Mesenchymal stem cell (in vitro differentiated cells and primary cell): ENCODE data around the gene RFNG.
A peak's percentile ranks its signal among the peaks of the same experiment; 100 is the strongest.

Source experiments
- DNase-seq: peaks from one replicate; pipeline ENCODE4 v3.0.0-alpha.2; 2013
- H2AFZ ChIP-seq: one replicate; pipeline ENCODE4 v1.6.1; 2013; ENCODE audit warnings: low read depth, mild to moderate bottlenecking, control low read depth, inconsistent platforms, low read length, moderate library complexity
- H2AK5ac ChIP-seq: 2 replicates; pipeline ENCODE4 v1.6.1; 2013; ENCODE audit warnings: low read length, moderate library complexity, mild to moderate bottlenecking, inconsistent platforms; ENCODE audit not compliant: severe bottlenecking
- H2BK120ac ChIP-seq: one replicate; pipeline ENCODE4 v1.6.1; 2013; ENCODE audit warnings: low read depth, mild to moderate bottlenecking, inconsistent platforms, low read length, moderate library complexity
- H2BK12ac ChIP-seq, 2 experiments: one replicate each; pipeline ENCODE4 v1.6.1; 2013; ENCODE audit warnings: inconsistent platforms in 2 of 2, low read length in 2 of 2, mild to moderate bottlenecking in 2 of 2, moderate library complexity in 2 of 2, control low read depth in 1 of 2
- H2BK15ac ChIP-seq: one replicate; pipeline ENCODE4 v1.6.1; 2013; ENCODE audit warnings: mild to moderate bottlenecking, low read depth, inconsistent platforms; ENCODE audit not compliant: poor library complexity, severe bottlenecking
- H2BK5ac ChIP-seq: 2 replicates; pipeline ENCODE4 v1.6.1; 2013; ENCODE audit warnings: low read depth, mild to moderate bottlenecking, low read length, control low read depth, inconsistent platforms; ENCODE audit not compliant: poor library complexity, severe bottlenecking
- H3K14ac ChIP-seq, 2 experiments: one replicate each; pipeline ENCODE4 v1.6.1; 2013; ENCODE audit warnings: inconsistent platforms in 2 of 2, low read length in 2 of 2, control low read depth in 1 of 2, mild to moderate bottlenecking in 1 of 2, moderate library complexity in 1 of 2
- H3K18ac ChIP-seq, 2 experiments: one replicate each; pipeline ENCODE4 v1.6.1; 2013; ENCODE audit warnings: inconsistent platforms in 2 of 2, low read length in 2 of 2, control low read depth in 1 of 2, low read depth in 1 of 2, mild to moderate bottlenecking in 1 of 2
- H3K23ac ChIP-seq, 2 experiments: one replicate each; pipeline ENCODE4 v1.6.1; 2013; ENCODE audit warnings: inconsistent platforms in 2 of 2, low read length in 2 of 2, mild to moderate bottlenecking in 2 of 2, moderate library complexity in 2 of 2, control low read depth in 1 of 2
- H3K27ac ChIP-seq: 2 replicates; pipeline ENCODE4 v1.5.1; 2013; ENCODE audit warnings: mild to moderate bottlenecking, moderate library complexity, low read length, control low read depth, inconsistent platforms; ENCODE audit not compliant: poor library complexity, severe bottlenecking
- H3K27me3 ChIP-seq, 2 experiments: 2 replicates each; pipeline versions ENCODE4 v1.6.1 to v1.7.0; 2013; ENCODE audit warnings: low read length in 2 of 2, mild to moderate bottlenecking in 2 of 2, moderate library complexity in 2 of 2, control low read depth in 1 of 2, inconsistent platforms in 1 of 2; ENCODE audit not compliant: control insufficient read depth in 1 of 2, insufficient read depth in 1 of 2
- H3K36me3 ChIP-seq, 2 experiments: 2 replicates each; pipeline versions ENCODE4 v1.6.1 to v1.7.0; 2013; ENCODE audit warnings: low read length in 2 of 2, control low read depth in 1 of 2, inconsistent platforms in 1 of 2, low read depth in 1 of 2, mild to moderate bottlenecking in 1 of 2; ENCODE audit not compliant: insufficient read depth in 2 of 2, control insufficient read depth in 1 of 2
- H3K4ac ChIP-seq, 2 experiments: one replicate each; pipeline ENCODE4 v1.6.1; 2013; ENCODE audit warnings: inconsistent platforms in 2 of 2, low read length in 2 of 2, mild to moderate bottlenecking in 2 of 2, moderate library complexity in 2 of 2, control low read depth in 1 of 2, low read depth in 1 of 2
- H3K4me1 ChIP-seq: 2 replicates; pipeline ENCODE4 v1.6.1; 2013; ENCODE audit warnings: low read depth, low read length, control low read depth; ENCODE audit not compliant: control insufficient read depth, insufficient read depth
- H3K4me2 ChIP-seq: 2 replicates; pipeline ENCODE4 v1.6.1; 2013; ENCODE audit warnings: low read length, mild to moderate bottlenecking, inconsistent platforms; ENCODE audit not compliant: poor library complexity, severe bottlenecking
- H3K4me3 ChIP-seq, 2 experiments: 2 replicates each; pipeline versions ENCODE4 v1.5.1 to v1.7.0; 2013; ENCODE audit warnings: low read length in 2 of 2, mild to moderate bottlenecking in 2 of 2, control low read depth in 1 of 2, low read depth in 1 of 2; ENCODE audit not compliant: insufficient read depth in 1 of 2
- H3K79me1 ChIP-seq: replicated peaks from 2 replicates; pipeline ENCODE4 v1.6.1; 2013; ENCODE audit warnings: mild to moderate bottlenecking, control low read depth, low read length, inconsistent platforms; ENCODE audit not compliant: poor library complexity, severe bottlenecking
- H3K9ac ChIP-seq: 2 replicates; pipeline ENCODE4 v1.7.0; 2013; ENCODE audit warnings: mild to moderate bottlenecking, low read length, moderate library complexity
- H3K9me3 ChIP-seq: 2 replicates; pipeline ENCODE4 v1.7.0; 2013; ENCODE audit warnings: mild to moderate bottlenecking, low read length; ENCODE audit not compliant: control insufficient read depth
- H4K8ac ChIP-seq: one replicate; pipeline ENCODE4 v1.6.1; 2013; ENCODE audit warnings: inconsistent platforms, mild to moderate bottlenecking, low read length, moderate library complexity
- H4K91ac ChIP-seq: one replicate; pipeline ENCODE4 v1.6.1; 2013; ENCODE audit warnings: mild to moderate bottlenecking, low read length, inconsistent platforms
- WGBS: methylation state at CpG from one replicate; pipeline ENCODE4 v1.1.7; 2013; ENCODE audit warnings: mixed read lengths; 5-methylcytosine and 5-hydroxymethylcytosine counted together

Gene RFNG

GRCh38 chr17:82078433-82078832 lies 26.8 kb upstream of the RFNG start:
- Histone ChIP-seq H3K79me1 (peaks cover 25% of the 10 kb centered on the region), H3K27ac (no peak overlapping the region), H3K4me2 (no peak overlapping the region), H2AK5ac (no peak overlapping the region), H4K91ac (no peak overlapping the region), H2BK120ac (no peak overlapping the region), H4K8ac (no peak overlapping the region), H3K9ac (no peak overlapping the region), H3K23ac (no peak overlapping the region), H3K14ac (no peak overlapping the region), H2BK12ac (no peak overlapping the region), H3K36me3 (peaks cover 51 to 69% of the 10 kb centered on the region in 2 experiments), H2BK15ac (no peak overlapping the region), H3K4me3 (no peak overlapping the region), H3K4me1 (peaks cover 3% of the 10 kb centered on the region), H2AFZ (no peak overlapping the region), H3K9me3 (no peaks in the 10 kb centered on the region), H2BK5ac (no peak overlapping the region), H3K27me3 (no peaks in the 10 kb centered on the region), H3K4ac (no peak overlapping the region), H3K18ac (no peak overlapping the region)
- no peak for DNase-seq
- 97% methylated on average over 17 of the region's 18 CpGs for WGBS

DNA sequence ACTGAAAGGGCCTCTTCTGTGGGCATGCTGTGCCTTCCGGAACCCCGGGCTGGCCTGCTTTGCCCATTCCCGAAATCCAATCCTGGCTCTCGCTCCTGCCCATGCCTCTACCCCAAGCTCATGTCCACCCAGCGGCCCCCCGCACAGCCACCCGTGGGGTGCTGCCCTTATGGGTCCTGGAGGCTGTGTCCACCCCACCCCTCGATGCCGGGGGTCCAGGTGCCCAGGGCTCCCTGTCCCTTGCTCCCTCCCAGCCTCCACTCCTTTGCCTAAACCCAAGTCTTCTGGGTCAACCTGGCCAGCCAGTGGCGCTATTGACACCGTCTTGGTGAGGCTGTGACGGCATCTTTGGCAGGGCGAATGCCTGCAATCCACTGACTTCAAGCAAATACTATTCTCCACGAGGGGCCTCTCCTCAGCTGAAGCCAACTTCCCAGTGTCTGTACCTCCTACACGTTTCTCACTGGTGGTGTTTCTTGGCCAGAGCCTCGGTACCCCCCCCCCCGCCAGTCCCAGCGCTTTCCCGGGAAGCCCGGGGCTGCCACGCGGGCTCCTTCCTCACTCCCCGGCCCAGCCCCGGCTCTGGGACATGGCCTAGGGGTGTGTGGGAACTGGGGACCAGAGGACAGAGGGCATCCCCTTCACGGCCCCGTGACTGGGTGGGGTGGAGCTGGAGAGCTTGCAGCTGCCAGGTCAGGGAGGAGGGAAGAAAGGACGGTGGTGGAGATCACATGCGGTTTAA lies 26.2 kb upstream of the RFNG start:
- H2BK120ac ChIP-seq, result no peak overlapping the region
- no peak overlapping the region for H2BK12ac ChIP-seq
- H3K4me2 ChIP-seq, result no peak overlapping the region
- no peak overlapping the region for H3K14ac ChIP-seq
- H3K9me3 ChIP-seq, result no peaks in the 10 kb centered on the region
- no peaks in the 10 kb centered on the region for H3K27me3 ChIP-seq
- no peak overlapping the region for H3K23ac ChIP-seq
- H2AFZ ChIP-seq, result no peak overlapping the region
- H3K36me3 ChIP-seq, result peaks cover 45 to 63% of the 10 kb centered on the region in 2 experiments
- H2BK15ac ChIP-seq, result peak overlapping the region; percentile 41
- no peak overlapping the region for H3K27ac ChIP-seq
- H4K91ac ChIP-seq, result peak overlapping the region; percentile 40
- no peak overlapping the region for H2AK5ac ChIP-seq
- peaks cover 3% of the 10 kb centered on the region for H3K4me1 ChIP-seq
- no peak overlapping the region for H2BK5ac ChIP-seq
- H3K4me3 ChIP-seq, result no peak overlapping the region
- DNase-seq, result no peak
- H3K9ac ChIP-seq, result no peak overlapping the region
- 88% methylated on average over 28 of the region's 28 CpGs for WGBS
- H4K8ac ChIP-seq, result peak overlapping the region; percentile 84
- H3K18ac ChIP-seq, result no peak overlapping the region
- peaks cover 19% of the 10 kb centered on the region for H3K79me1 ChIP-seq
- H3K4ac ChIP-seq, result no peak overlapping the region

DNA sequence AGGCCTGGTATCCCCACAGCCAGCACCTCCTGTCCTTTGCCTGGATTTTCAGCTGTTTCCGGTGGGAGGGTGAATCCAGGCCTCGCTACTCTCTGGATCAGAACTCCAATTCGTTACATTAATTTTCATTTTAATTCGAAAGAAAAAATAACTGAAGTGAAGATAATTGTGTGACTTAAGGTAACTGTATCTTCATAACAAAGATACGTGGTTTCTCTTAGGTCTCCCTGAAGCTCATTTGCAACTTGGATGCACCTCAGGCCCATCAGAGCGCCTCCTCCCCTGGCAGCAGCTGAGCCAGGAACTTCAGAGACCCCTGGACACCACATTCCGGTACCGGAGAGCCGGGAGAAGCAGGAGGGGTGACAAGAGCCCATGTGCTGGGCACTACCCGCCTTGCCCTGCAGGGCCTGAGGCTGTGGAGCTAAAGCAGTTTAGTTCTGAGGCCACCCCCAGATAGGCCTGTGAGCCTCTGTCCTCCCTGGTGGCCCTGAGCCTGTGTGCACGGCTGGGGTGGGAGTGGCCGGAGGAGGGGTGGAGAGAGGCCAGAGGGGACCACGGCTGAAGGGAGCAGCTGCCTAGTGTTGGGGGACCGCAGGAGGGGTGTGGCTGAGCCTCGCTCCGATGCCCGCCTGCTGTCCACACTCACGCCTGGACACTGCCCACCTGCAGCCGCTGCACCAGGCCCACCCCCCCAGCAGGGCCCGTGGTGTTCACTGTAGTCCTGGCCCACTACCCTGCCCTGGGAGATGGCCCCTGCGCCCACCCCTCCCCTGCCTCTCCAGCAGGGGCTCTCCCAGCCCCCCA lies 25.4 kb upstream of the RFNG start:
- Histone ChIP-seq H4K8ac (no peak overlapping the region), H3K4me1 (peaks cover 3% of the 10 kb centered on the region), H3K27ac (no peak overlapping the region), H3K79me1 (peaks cover 12% of the 10 kb centered on the region), H3K4me2 (no peak overlapping the region), H2BK5ac (no peak overlapping the region), H3K36me3 (peaks cover 37 to 55% of the 10 kb centered on the region in 2 experiments), H3K9me3 (no peaks in the 10 kb centered on the region), H3K27me3 (no peaks in the 10 kb centered on the region), H2BK15ac (no peak overlapping the region), H3K4ac (no peak overlapping the region), H4K91ac (no peak overlapping the region), H3K18ac (no peak overlapping the region), H2AK5ac (no peak overlapping the region), H2BK12ac (no peak overlapping the region), H2AFZ (no peak overlapping the region), H3K23ac (no peak overlapping the region), H3K9ac (no peak overlapping the region), H3K14ac (no peak overlapping the region), H3K4me3 (no peak overlapping the region), H2BK120ac (no peak overlapping the region)
- DNase-seq, result no peak
- 88% methylated on average over 21 of the region's 21 CpGs for WGBS

DNA sequence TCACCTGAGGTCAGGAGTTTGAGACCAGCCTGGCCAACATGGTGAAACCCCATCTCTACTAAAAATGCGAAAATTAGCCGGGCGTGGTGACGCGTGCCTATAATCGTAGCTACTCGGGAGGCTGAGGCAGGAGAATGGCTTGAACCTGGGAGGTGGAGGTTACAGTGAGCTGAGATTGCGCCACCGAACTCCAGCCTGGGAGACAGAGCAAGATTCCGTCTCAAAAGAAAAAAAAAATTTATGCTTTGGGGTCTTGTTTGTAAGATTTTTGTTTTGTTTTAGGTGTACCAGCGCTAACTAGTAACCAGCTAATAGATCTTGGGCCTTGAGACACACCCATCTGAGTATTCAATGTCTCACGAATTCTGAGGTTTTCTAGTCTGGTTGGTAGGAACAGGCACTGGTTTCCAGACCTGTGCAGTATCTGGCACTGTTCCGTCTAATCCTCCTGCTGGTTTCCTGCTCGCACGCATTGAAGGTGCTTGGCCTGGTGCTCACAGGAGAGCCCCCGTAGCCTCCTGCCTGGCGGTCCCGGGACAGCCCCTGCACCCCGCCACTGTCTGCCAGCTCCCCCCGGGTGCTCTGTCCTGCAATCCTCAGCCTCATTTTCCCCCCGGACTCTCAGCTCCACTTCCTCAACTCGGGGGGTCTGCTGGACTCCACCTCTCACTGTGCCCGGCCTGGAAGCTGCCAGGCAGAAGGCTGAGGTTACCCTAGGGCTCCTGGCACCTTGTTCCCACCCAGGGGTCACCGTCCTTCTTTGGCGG lies 24.6 kb upstream of the RFNG start:
- no peak overlapping the region for H2BK12ac ChIP-seq
- H3K36me3 ChIP-seq, result peaks cover 31 to 47% of the 10 kb centered on the region in 2 experiments
- H3K4me2 ChIP-seq, result no peak overlapping the region
- H3K14ac ChIP-seq, result no peak overlapping the region
- H3K18ac ChIP-seq, result no peak overlapping the region
- peaks cover 3% of the 10 kb centered on the region for H3K4me1 ChIP-seq
- no peak overlapping the region for H2AK5ac ChIP-seq
- no peak overlapping the region for H2BK5ac ChIP-seq
- no peak overlapping the region for H4K91ac ChIP-seq
- no peak overlapping the region for H3K4ac ChIP-seq
- WGBS, result 89% methylated on average over 25 of the region's 25 CpGs
- no peaks in the 10 kb centered on the region for H3K9me3 ChIP-seq
- peak overlapping the region; percentile 7 for H4K8ac ChIP-seq
- no peak overlapping the region for H3K23ac ChIP-seq
- no peak overlapping the region for H3K9ac ChIP-seq
- no peak overlapping the region for H3K27ac ChIP-seq
- H2BK15ac ChIP-seq, result no peak overlapping the region
- H2AFZ ChIP-seq, result no peak overlapping the region
- no peak for DNase-seq
- H2BK120ac ChIP-seq, result no peak overlapping the region
- H3K27me3 ChIP-seq, result no peaks in the 10 kb centered on the region
- peaks cover 10% of the 10 kb centered on the region for H3K79me1 ChIP-seq
- H3K4me3 ChIP-seq, result no peak overlapping the region
